Activated CD4-positive, CD25-positive, alpha-beta regulatory T cell treated with anti-CD3 and anti-CD28 coated beads, Interleukin-2, amount 50 U/mL, for 72 hours (primary cell): Measurements from ENCODE around the gene OR1D5.
"Not testable (repeated sequence)": the region's sequence is repeated elsewhere in the genome, so short reads cannot be mapped to it uniquely, and the experiment has no call there.

Experiments used
- DNase-seq: peaks from one replicate; pipeline ENCODE4 v3.0.0; 2021

Gene OR1D5, protein sequence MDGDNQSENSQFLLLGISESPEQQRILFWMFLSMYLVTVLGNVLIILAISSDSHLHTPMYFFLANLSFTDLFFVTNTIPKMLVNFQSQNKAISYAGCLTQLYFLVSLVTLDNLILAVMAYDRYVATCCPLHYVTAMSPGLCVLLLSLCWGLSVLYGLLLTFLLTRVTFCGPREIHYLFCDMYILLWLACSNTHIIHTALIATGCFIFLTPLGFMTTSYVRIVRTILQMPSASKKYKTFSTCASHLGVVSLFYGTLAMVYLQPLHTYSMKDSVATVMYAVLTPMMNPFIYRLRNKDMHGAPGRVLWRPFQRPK

DNA sequence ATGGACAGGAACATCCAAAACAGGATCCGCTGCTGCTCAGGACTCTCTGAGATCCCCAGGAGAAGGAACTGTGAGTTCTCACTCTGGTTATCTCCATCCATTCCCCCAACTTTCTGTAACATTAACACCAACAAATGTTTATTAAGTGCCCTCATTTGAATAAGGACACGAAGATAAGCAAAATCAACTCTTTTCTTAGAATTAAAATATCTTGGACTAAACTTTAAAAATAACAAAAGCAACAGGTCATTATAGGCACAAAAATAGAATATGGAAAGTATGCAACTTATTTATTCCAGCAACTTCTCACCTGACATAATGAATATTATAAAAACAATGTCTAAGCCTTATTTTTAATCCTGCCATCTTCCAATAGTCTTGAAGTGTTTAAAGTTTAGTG, at the start of gene OR1D5:
Gene OR1D5 (minus strand): TSS at position 101 of the 400 bp plus-strand sequence. CDS start 0 bp downstream, at position 101.
- DNase-seq: not testable (repeated sequence)

DNA sequence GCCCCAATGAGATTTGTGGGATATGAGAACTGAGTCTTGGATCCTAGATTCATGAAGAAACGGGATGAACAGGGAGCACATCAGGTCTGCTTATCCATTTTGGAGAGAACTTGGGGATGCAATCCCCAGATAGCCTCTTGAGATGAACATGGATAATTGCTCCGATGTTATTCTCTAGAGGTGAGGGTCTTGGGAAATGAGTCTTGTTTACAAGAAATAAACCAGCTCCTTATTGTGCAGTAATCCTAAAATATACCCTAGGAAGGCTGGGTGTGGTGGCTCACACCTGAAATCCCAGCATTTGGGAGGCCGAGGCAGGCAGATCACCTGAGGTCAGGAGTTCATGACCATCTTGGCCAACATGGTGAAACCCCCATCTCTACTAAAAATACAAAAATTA, 40.9 kb upstream of the OR1D5 start, which contains the start of gene OR1D2:
Gene OR1D2 (minus strand): TSS at position 101 of the 400 bp plus-strand sequence. CDS start 11,426 bp downstream, outside the sequence.
- no peak for DNase-seq

DNA sequence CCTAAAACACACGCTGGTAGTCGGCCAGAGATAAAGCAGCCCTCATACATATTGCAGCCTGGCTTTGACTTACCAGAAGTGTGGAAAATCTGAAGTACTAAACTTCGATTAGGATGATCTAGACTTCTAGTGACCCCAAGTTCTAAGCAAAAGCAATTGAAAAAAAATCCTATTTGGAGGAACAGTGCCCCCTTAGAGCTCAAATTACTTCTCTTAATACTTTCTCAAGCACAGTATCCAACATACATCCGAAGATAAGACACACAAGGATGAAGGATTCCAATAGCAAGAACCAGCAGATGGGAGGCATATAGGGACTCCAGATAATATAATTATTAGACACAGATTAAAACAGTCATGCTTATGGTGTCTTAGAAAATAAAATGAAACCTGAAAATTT, 10.4 kb upstream of the OR1D5 start:
- DNase-seq: not testable (repeated sequence)

DNA sequence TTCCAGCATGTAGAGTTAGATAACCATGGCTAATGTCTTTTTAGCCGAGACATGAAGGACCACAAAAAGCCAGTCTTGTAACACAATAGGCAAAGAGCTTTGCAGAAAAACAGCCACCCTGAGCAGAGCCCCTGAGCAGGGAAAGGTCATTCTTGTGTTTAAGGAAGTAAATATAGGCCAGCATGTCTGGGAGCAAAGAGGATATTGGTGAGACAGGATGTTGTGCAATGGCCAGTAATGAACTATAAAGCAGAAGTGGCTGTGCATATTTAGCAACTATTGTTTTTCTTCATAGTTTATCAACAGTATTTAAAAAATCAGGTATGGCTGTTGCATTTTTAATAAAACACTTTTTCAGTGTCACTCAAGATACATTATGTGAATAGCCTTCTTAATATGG, 1.8 kb upstream of the OR1D5 start:
- DNase-seq: not testable (repeated sequence)

DNA sequence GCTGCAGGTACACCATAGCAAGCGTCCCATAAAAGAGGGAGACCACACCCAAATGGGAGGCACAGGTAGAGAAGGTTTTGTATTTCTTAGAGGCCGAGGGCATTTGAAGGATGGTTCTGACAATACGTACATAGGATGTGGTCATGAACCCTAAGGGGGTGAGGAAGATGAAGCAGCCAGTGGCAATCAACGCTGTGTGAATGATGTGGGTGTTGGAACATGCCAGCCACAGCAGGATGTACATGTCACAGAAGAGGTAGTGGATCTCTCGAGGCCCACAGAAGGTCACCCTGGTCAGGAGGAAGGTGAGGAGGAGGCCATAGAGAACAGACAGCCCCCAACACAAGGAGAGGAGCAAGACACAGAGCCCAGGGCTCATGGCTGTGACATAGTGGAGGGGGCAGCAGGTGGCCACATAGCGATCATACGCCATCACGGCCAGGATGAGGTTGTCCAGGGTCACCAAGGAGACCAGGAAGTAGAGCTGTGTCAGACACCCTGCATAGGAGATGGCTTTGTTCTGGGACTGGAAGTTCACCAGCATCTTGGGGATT, 506 bp downstream of the OR1D5 start:
- not testable (repeated sequence) for DNase-seq

DNA sequence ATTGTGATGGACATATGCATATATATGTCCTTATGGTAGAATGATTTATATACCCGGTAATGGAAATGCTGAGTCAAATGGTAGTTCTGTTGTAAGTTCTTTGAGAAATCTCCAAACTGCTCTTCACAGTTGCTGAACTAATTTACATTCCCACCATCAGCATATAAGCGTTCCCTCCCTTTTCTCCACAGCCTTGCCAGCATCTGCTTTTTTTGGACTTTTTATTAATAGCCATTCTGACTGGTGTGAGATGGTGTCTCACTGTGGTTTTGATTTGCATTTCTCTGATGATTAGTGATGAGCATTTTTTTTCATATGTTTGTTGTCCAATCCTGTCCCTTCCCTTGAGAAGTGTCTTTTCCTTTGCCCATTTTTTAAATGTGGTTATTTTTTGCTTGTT, 8.5 kb downstream of the OR1D5 start:
- not testable (repeated sequence) for DNase-seq

DNA sequence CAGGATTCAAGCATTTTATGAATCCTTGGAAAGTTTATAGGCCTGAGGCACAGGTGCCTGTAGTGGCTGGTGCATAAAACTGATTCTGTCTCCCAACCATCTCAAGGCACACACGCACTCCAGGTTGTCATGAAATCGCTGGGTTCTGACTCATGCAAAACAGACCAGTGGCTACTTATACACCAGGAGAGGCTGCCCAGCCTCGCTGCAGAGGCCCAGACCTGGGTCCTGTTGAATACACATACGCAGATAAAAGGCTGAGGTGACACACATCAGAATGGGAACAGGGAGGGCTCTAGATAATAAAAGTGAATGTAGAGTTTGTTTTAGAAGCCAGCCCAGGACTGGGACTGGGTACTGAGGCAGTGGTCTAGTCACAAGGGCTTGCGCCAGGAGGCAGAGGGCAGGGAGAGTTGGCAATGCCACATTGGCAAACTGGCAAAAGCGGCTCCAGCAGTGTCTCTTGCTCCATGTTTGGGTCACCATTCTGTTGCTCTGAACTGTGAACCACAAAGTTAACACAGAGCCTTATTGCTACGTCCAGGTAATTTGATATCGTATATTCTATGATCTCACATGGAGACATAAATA, 13.6 kb downstream of the OR1D5 start:
- DNase-seq: peak; percentile 21

DNA sequence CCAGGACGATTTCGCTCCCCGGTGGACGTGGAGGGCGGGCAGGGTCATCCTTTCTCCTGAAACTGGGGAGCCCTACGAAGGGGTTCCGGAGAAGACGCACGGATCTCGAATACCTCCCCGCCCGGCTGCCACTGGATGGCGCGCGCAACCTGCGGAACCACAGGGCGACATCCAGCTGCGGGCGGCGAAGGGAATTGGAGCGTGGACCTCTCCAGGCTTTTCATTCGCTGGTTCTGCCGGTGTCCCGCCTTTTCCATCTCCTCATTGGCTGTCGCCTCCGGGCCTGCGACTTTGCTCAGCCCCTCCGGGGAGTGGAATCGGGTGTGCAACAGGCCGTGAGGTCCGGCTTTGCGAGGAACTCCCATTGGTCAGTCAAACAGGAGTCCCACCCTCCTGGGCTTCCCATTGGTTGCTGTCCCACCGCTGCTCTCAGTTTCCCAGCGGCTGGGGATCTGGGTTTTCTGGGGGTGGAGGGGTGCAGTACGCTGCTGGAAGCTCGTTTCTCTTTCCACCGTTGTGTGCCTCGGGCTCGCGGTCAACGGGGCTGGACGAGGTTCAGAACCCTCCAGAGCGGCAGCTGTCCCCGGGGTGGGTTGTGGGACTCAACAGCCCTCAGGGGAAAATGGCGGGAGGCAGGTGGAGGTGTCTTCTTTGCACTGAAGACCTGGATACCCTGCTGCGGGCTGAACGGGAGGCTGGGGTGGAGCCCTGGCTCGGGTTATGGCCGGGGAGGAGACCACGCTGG, 14.5 kb downstream of the OR1D5 start:
- peak; percentile 90 for DNase-seq

DNA sequence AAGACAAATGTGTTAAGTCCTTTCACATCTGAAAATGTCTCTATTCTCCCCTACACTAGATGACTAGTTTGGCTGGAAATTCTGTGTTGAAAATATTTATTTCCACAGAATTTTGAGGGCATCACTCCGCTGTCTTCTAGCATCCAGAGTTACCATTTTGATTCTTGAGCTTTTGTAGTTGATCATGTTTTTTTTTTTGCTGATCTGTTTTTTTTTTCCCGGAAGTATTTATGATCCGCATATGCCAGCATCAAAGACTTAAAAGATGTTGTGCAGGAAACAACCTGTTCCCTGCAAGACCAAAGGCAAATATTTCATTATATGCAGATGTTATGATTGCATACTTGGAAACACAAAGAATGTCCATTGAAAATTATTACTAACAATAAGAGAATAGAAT, 16.7 kb downstream of the OR1D5 start:
- DNase-seq: no peak

DNA sequence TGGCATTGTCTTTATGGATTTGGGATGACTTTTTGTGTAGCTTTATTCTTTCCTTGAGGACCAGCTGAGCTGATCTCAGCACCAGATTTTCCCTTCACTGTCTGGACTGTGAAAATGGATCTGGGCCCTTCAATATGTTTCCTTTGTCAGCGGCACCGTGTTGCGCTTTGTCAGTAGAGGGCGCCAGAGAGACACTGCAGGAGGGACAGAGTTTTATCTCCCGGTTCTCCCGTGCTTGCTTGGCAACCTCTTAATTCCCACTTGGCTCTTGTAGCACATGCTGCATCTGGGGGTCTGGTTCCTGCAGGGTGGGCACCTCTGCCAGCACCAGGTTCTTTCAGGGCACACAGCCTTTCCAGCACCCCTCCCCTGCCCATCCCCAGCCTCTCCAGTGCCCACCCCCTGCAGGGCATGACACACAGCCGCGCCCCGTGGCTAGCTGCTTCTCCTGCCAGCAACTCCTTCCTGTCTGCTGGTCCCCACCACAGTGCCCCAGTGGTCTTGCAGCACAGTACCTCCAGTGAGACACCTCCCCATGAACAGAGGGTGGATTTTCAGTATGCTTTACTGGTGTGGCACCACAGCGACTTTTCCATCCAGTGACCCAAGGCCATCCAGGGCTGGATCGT, 19.6 kb downstream of the OR1D5 start:
- peak; percentile 34 for DNase-seq

DNA sequence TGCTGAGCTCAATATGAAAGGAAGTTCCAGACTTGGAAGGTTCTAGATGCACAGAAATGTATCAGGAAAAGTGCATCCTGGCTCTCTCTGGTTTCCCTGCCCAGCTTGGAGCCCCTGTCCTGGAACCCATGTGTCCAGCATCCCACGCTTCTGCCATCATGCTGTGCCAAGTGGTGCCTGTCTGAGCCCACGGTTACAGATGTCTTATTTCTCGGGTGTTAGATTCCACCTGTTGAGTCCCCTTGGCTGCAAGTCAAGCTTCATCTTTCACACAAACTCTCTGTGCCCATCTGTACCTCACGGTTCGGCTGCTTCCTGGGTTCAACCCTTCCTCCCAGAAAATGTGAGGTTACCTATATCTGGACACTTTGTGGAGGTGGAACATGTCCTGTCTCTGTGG, 22.5 kb downstream of the OR1D5 start:
- no peak for DNase-seq

DNA sequence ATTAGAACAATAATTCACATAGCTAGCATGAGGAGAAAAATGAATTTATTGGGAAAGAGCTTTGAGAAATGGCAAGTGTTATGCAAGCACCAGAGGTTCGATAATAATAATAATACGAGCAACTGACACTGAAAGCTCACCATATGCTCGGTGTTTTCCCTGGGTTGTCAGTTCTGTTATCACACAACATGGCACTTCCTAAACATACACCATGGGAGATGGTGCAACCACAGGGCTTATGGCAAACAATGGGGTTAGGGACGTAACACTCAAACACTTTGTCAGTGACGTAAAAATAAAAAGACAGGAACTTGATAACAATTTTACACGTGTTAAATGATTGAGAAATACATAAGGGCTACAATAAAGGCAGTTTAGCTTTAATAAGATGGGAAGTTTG, 23.7 kb downstream of the OR1D5 start:
- DNase-seq: no peak

DNA sequence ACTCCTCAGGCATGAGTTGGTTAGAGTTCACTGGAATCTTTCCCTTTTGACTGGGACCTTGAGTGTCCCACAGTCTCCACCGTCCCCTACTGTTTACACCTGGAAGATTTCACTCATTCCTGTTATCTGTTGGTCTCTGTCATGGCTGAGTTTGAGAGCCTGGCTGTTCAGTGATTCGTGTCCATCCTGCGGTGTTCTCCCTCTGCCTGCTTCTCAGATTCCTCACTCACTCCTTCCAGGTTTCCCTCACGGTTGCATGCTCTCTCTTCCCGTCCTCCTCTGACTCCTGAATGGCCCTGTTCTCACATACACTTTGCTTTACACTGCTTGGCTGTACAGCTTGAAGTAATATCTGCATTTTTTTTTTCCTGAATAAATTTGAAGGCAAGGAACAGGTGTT, 24.5 kb downstream of the OR1D5 start:
- no peak for DNase-seq

DNA sequence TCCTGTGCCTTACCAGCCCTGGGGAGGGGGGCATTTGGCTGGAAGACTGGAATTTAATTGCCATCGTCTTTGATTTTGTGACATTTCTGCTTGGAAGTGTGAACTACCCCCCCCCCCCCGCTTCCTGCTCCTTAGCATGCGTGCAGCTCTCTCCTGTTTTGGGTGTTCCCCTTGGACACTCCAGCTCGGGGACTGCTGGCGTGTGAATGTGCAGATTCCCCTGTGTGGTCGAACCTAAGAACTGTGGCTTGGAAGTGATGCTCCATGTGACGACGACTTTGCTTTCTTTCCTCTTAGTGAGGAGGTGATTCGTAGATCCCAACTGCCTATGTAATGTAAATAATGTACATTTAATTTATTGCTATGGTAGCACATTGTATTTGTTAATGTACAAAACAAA, 26.1 kb downstream of the OR1D5 start:
- no peak for DNase-seq

DNA sequence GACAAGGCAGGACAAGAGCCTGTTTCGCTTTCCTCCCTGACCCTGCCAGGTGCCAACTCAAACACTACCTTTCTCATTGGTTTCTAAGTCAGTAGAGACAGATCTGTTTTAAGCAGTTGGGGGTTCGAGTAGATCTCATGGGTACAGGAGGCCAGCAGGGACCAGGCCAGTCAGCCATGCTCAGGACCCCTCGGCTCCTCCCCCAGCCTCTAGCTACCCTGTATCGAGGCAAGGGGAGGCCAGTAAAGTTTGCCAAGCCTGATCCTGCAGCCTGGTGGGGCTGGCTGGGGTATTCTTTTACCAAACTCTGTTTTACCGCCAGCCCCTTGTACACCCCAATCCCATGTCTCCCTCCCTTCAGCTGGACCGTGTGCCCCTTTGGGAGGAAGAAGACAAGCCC, 26.6 kb downstream of the OR1D5 start:
- no peak for DNase-seq

DNA sequence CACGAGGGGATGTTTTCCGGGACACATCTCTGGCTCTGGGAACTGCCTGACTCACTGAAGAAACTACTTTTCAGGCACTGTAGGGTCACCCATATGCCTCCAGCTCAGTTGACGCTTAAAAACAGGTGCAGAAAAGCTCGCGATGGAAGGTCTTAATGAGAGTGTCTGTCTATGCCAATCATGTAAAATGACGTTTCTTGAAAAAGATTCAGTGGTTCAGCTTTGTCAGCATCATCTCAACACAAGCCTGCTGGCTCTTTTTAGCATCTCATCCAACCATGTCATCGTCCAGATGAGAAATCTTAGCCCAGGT, 27.5 kb downstream of the OR1D5 start:
- DNase-seq: no peak

DNA sequence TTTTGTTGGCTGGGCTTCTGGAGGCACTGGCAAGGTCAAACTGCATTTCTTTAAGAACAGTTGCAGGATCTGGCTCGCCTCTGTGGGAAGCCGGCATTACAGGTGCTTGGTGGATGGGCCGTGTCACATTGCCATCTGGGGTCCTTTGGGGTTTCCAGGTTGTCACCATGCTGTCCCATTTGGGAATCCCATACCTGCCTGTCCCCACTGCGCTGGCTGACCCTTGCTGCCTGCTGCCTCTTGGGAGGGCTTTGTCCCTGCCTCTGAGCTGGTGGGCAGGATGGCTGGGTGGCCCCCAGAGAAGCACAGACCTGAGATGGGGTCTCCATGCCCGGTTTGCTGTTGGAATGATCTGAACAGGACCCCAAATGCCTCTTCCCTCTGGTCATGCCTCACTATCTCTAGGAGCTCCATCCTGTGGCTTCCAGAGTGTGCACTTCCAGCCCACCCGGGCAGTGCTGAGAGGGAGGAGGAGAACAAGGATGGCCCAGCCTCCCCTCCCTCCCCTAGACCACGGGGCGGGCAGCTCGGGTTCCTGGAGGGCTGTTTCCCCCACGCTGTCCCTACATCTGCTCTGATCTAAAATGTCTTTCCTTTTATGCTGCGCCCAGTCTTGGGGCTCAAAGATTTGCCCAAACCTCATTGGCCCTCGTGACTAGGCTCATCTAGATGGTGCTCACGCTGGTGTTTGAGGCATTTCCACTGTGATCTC, 28.0 kb downstream of the OR1D5 start:
- peak; percentile 21 for DNase-seq

DNA sequence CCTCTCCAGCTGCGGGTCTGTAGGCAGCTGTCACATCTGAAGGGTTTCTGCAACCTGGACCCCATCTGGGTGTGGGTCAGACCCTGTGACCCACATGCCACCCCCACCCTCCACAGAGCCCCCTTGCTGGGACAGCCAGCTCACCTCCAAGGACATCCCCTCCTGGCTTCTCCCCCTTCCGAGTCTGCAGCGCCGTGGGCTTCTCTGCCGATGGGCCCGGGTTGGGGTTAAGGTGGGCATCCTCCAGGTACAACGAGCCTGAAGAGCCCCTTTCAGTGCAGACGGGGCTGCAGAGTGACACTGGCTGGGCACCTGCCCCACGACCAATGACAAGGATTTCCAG, 28.9 kb downstream of the OR1D5 start:
- DNase-seq: peak; percentile 8

DNA sequence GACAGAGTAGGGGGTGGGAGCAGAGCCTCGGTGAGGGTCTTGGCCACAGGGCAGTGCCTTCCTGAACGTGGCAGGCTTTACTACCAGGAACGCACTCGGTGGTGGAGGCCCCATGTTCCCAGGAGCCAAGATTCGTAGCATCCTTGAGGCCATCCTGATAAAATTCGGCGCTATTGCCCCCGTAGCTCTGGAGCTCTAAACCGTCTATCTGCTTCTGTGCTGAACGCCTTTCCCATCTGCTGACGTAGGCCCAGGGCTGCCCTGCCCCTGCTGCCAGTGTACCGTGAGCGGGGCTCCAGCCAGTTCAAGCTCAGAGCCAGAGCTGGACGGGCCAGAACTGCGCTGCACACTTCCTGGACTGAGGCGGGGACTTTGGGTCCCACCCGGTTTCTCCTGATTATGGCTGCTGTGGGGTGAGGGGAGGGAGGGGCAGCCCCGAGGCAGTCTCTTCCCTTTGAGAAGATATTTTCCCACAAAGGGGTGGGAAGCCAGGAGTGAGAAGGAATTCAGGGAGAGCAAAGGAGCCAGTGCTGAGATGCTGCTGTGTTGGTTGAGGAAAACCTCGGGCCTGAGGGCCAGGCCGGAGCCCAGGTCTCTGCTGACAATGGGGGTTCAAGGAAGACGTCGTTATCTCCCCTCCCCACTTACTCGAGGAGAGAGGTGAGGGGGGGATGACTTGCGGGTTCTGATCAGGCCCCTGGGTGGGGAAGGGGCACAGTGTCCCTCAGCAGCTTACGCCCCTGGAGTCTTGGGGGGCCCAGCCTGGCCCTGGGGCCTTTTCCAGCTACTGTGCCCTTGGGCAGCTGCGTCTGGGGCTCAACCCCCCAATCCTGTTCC, 29.4 kb downstream of the OR1D5 start:
- DNase-seq: peak; percentile 15

DNA sequence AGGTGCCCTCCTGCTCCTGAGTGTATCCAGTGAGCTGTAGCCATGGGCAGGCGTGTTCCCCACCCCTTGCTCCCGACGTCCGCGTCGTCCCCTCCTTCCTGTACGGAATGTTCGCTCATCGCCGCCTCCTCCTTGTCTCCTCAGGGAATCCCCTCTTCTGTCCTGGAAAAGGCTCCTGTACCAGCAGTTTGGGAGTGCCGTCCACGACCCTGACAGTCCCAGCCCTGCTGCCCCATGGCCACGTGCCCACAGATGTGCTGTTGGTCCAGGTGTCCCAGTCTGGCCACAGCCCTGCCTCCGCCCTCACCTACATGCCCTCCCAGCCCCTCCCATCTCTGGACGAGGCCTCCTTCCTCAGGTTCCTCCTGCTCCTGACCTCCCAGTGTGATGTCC, 30.2 kb downstream of the OR1D5 start:
- DNase-seq: peak; percentile 17
